Right atrium auricular region (tissue), 2 donors: ENCODE measurements around the gene SCUBE2. TPM values are rescaled to one million over a fixed set of nuclear protein-coding genes. Genes with fewer than 3 reads are reported as not detected.

ENCODE experiments used
- DNase-seq: peaks from one replicate; pipeline ENCODE4 v3.0.0-alpha.2; 2019; ENCODE audit warnings: low spot score
- H3K27ac ChIP-seq, 2 donors: fragments of 200-600 bp; sonication (generic); 1 replicate in 1 of 2; 2 replicates in 1 of 2; pipeline ENCODE4 v1.5.1; 2016 to 2019
- H3K27me3 ChIP-seq, 2 donors: fragments of 200-600 bp; sonication (generic); one replicate each; pipeline versions ENCODE4 v1.5.1 to v1.6.0; 2017 to 2019
- H3K36me3 ChIP-seq: fragments of 200-600 bp; sonication (generic); one replicate; pipeline ENCODE4 v1.5.1; 2016
- H3K4me1 ChIP-seq, 2 donors: fragments of 200-600 bp; sonication (generic); one replicate each; pipeline versions ENCODE4 v1.5.1 to v1.6.0; 2017 to 2019
- H3K4me3 ChIP-seq, 2 donors: fragments of 200-600 bp; sonication (generic); 1 replicate in 1 of 2; 2 replicates in 1 of 2; pipeline ENCODE4 v1.5.1; 2017 to 2019; ENCODE audit warnings: mild to moderate bottlenecking in 1 of 2, moderate library complexity in 1 of 2
- H3K9me3 ChIP-seq, 2 donors: fragments of 200-600 bp; sonication (generic); one replicate each; pipeline ENCODE4 v1.5.1; 2019
- total RNA-seq, 2 donors: library from RNA; depleted of rRNA; stranded (reverse); fragments of >200 nt; gene quantifications; one replicate each; pipeline ENCODE4 v1.1.0, GENCODE V29; 2016
- TF ChIP-seq, protein P1 (sequence below), 2 donors: fragments of 200-600 bp; sonication (generic); IDR thresholded peaks; one replicate each; pipeline ENCODE4 v1.5.1; 2019; ENCODE audit warnings: antibody characterized with exemption in 2 of 2

SCUBE2 gene
- total RNA-seq, 2 donors from 2014 or later: 0.63 to 1.6 TPM

DNA sequence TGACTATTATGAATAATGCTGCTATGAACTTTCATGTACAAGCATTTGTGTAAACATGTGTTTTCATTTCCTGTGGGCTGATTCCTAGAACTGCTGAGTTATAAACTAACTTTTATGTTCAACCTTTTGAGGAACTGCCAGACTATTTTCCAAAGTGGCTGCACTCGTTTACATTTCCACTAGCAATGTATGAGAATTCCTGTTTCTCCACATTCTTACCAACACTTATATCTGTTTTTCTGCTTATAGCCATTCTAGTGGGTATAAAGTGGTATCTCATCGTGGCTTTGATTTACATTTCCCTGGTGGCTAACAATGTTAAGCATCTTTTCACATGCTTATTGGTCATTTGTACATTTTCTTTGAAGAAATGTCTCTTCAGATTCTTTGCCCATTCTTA lies 35.2 kb upstream of the SCUBE2 start:
- TF ChIP-seq, protein P1, sequence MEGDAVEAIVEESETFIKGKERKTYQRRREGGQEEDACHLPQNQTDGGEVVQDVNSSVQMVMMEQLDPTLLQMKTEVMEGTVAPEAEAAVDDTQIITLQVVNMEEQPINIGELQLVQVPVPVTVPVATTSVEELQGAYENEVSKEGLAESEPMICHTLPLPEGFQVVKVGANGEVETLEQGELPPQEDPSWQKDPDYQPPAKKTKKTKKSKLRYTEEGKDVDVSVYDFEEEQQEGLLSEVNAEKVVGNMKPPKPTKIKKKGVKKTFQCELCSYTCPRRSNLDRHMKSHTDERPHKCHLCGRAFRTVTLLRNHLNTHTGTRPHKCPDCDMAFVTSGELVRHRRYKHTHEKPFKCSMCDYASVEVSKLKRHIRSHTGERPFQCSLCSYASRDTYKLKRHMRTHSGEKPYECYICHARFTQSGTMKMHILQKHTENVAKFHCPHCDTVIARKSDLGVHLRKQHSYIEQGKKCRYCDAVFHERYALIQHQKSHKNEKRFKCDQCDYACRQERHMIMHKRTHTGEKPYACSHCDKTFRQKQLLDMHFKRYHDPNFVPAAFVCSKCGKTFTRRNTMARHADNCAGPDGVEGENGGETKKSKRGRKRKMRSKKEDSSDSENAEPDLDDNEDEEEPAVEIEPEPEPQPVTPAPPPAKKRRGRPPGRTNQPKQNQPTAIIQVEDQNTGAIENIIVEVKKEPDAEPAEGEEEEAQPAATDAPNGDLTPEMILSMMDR (IDR thresholded peaks at IDR 0.05): no peak
- Histone ChIP-seq H3K9me3 (no peaks in the 10 kb centered on the region), H3K4me1 (no peaks in the 10 kb centered on the region), H3K4me3 (no peak overlapping the region), H3K27me3 (no peaks in the 10 kb centered on the region), H3K36me3 (no peaks in the 10 kb centered on the region), H3K27ac (no peak overlapping the region)
- no peak for DNase-seq

DNA sequence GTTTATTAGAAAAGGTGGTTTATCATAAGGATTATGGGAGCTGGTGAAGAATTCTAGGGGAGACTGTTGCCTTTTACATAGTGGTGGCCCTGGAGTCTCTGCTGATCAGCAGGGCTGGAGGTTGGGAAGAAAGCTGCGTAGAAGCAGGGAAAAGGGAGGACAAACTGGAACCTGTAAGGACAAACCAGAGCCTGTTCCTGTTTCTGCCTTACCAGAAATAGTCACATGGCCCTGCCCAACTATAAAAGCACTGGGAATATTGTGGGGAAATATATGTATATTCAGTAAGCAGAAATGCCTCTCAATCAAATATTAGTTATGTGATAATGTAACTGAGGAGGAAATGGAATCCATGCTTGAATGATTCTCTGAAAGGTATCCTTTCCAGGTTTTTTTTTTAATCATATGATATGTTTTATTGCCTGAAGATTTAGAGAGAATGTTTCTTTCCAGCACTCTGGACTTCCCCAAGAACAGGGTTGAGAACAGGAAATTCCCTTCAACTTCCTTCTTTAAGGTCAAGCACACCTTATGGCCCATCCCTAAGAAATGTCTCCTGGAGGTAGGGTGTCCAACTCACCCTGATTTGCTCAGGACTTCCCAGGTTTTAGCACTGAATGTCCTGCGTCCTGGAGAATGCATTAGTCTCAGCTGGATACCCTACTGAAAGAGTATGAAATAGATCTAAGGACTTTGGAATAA lies 33.9 kb upstream of the SCUBE2 start:
- no peaks in the 10 kb centered on the region for H3K36me3 ChIP-seq
- no peaks in the 10 kb centered on the region for H3K27me3 ChIP-seq
- H3K27ac ChIP-seq: no peak overlapping the region
- no peaks in the 10 kb centered on the region for H3K4me1 ChIP-seq
- TF ChIP-seq, protein P1 (IDR thresholded peaks at IDR 0.05): no peak
- H3K9me3 ChIP-seq: no peaks in the 10 kb centered on the region
- H3K4me3 ChIP-seq: no peak overlapping the region
- no peak for DNase-seq

DNA sequence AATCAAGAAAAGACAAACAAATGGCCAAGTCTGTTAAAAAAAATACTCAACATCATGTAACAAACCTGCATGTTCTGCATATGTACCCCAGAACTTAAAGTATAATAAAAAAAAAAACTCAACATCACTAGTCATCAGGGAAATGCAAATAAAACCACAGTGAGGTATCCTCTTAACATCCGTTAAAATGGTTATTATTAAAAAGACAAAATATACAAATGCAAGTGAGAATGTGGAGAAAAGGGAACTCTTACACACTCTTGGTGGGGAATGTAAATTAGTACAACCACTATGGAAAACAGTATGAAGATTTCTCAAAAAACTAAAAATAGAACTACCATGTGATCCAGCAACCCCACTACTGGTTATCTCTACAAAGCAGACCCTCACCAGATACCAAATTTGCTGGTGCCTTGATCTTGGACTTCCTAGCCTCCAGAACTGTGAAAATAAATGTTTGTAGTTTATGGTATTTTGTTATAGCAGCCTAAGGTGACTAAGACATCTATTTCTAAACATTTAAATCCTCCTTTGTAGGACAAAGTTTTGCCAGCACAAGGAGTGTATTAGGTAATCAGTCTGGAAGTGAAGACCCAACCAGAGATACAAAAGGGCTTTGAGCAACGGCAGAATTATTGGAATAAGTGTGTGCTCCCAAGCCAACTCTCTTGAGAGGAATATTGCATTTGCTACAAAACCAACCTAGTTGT lies 32.4 kb upstream of the SCUBE2 start:
- no peak overlapping the region for H3K27ac ChIP-seq
- H3K4me1 ChIP-seq: no peaks in the 10 kb centered on the region
- no peak overlapping the region for H3K4me3 ChIP-seq
- no peaks in the 10 kb centered on the region for H3K27me3 ChIP-seq
- no peak for DNase-seq
- no peaks in the 10 kb centered on the region for H3K9me3 ChIP-seq
- TF ChIP-seq, protein P1 (IDR thresholded peaks at IDR 0.05): no peak
- H3K36me3 ChIP-seq: no peaks in the 10 kb centered on the region

GRCh38 chr11:9121469-9121796 lies 30.0 kb upstream of the SCUBE2 start:
- DNase-seq: no peak
- no peaks in the 10 kb centered on the region for H3K36me3 ChIP-seq
- no peak overlapping the region for H3K4me3 ChIP-seq
- no peak overlapping the region for H3K27ac ChIP-seq
- TF ChIP-seq, protein P1 (IDR thresholded peaks at IDR 0.05): no peak
- no peaks in the 10 kb centered on the region for H3K4me1 ChIP-seq
- no peaks in the 10 kb centered on the region for H3K27me3 ChIP-seq
- H3K9me3 ChIP-seq: no peaks in the 10 kb centered on the region

GRCh38 chr11:9120664-9121468 lies 29.5 kb upstream of the SCUBE2 start:
- TF ChIP-seq, protein P1 (IDR thresholded peaks at IDR 0.05): no peak
- Histone ChIP-seq H3K9me3 (no peaks in the 10 kb centered on the region), H3K27ac (no peak overlapping the region), H3K27me3 (no peaks in the 10 kb centered on the region), H3K36me3 (no peaks in the 10 kb centered on the region), H3K4me1 (no peaks in the 10 kb centered on the region), H3K4me3 (no peak overlapping the region)
- no peak for DNase-seq
